ENCODE data around the gene FNDC3B.

GRCh38 chr3:172241405-172241804 lies 202.0 kb downstream of the FNDC3B start:
- TF ChIP-seq EP300 (IDR thresholded peaks at IDR 0.05; ENCODE audit: borderline replicate concordance in 1 of 2, low read depth in 2 of 2, low read length in 2 of 2), result no peak
- TF ChIP-seq EZH2 (IDR thresholded peaks at IDR 0.05; ENCODE audit: low read depth, low read length, severe bottlenecking), result no peak
- no peak for TF ChIP-seq KDM5A (IDR thresholded peaks at IDR 0.05; ENCODE audit: low read length)
- no peak for TF ChIP-seq CTCF (IDR thresholded peaks at IDR 0.05; ENCODE audit: control extremely low read depth in 1 of 3, insufficient read depth in 1 of 3, low read depth in 1 of 3, low read length in 3 of 3)
- no peak for TF ChIP-seq GABPA (IDR thresholded peaks at IDR 0.05; ENCODE audit: borderline replicate concordance, insufficient read depth, low read length)
- TF ChIP-seq CEBPB (IDR thresholded peaks at IDR 0.05; ENCODE audit: low read depth, low read length), result no peak
